ENCODE measurements around the gene PPAN.

The PPAN gene

DNA sequence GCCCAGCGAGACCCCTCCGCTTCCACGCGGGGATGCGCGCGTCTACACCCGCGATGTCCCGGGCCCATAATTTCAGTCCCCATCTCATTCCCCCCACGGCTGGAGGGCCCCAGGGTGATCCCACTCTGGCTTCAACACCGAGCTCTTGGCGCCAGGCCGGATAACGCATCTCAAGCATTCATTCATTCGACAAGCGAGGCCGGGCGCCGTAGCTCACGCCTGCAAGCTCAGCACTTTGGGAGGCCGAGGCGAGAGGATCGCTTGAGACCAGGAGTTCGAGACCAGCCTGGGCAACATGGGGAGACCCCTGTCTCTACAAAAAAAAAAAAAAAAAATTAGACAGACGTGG lies 9.6 kb upstream of the PPAN start:
- peaks cover 0 to 12% (median 0%) of the 10 kb centered on the region in 11 experiments; a peak in 2 of 22 replicates for H4K20me1 ChIP-seq
- peak overlapping the region; percentile 92 to 98 (median 93) for H3K4me2 ChIP-seq
- H3K4me3 ChIP-seq, result peak overlapping the region; percentile 38 to 68 (median 54); a peak in 18 of 20 replicates
- no peaks in the 10 kb centered on the region for H3K9me3 ChIP-seq (replicated peaks in 1 of 11)
- H3K36me3 ChIP-seq, result peaks cover 9 to 24% (median 22%) of the 10 kb centered on the region in 11 experiments; a peak in 21 of 22 replicates
- no peak for TF ChIP-seq Cebpa-rat (IDR thresholded peaks at IDR 0.05)
- peak overlapping the region; percentile 71 to 86 (median 82); a peak in 21 of 22 replicates for H3K9ac ChIP-seq
- peaks cover 41 to 63% (median 46%) of the 10 kb centered on the region in 10 experiments for H3K4me1 ChIP-seq
- H3K27me3 ChIP-seq, result no peaks in the 10 kb centered on the region
- peak overlapping the region; percentile 39 to 91 (median 88); a peak in 20 of 22 replicates for H3K27ac ChIP-seq

DNA sequence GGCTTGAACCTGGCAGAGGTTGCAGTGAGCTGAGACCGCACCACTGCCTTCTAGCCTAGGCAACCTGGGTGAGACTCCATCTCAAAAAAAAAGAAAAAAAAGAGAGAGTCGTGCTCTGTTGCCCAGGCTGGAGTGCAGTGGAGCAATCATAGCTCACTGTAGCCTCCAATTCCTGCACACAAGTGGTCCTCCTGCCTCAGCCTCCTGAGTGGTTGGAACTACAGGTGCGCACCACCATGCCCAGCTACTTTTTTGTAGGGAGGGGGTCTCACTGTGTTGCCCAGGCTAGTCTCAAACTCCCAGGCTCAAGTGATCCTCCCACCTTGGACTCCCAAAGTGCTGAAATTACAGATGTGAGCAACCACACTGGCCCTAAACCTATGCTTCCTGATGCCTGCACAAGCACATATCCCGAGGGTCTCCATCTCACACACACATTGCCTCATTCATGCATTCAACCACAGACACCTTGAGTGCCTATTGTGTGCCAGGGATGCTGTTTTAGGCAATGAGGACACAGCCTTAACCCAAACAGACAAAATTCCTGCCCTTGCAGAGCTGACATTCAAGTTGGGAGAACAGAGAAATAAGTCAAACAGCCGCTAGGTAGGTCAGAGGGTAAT lies 5.9 kb upstream of the PPAN start:
- peak overlapping the region in 6 of 11 experiments; percentile 11 to 65 (median 49); a peak in 11 of 22 replicates for H3K9ac ChIP-seq
- no peak for TF ChIP-seq Cebpa-rat (IDR thresholded peaks at IDR 0.05)
- H3K4me3 ChIP-seq, result no peak overlapping the region
- peaks cover 65 to 90% (median 73%) of the 10 kb centered on the region in 10 experiments for H3K4me1 ChIP-seq
- H4K20me1 ChIP-seq, result no peaks in the 10 kb centered on the region
- peak overlapping the region in 9 of 11 experiments; percentile 22 to 82 (median 76); a peak in 17 of 22 replicates for H3K27ac ChIP-seq
- H3K27me3 ChIP-seq, result no peaks in the 10 kb centered on the region
- H3K36me3 ChIP-seq, result no peaks in the 10 kb centered on the region
- peak overlapping the region; percentile 46 to 89 (median 79); a peak in 18 of 22 replicates for H3K4me2 ChIP-seq
- no peaks in the 10 kb centered on the region for H3K9me3 ChIP-seq (replicated peaks in 1 of 11)

GRCh38 chr19:10102787-10103236 lies 3.4 kb upstream of the PPAN start:
- Histone ChIP-seq H3K4me1 (peaks cover 63 to 87% (median 70%) of the 10 kb centered on the region in 10 experiments), H3K9ac (peak overlapping the region; percentile 40 to 69 (median 63)), H3K27me3 (no peaks in the 10 kb centered on the region), H4K20me1 (peaks cover 0 to 9% (median 0%) of the 10 kb centered on the region in 11 experiments; a peak in 5 of 22 replicates), H3K4me2 (peak overlapping the region; percentile 72 to 89 (median 79)), H3K4me3 (no peak overlapping the region), H3K36me3 (peaks cover 6 to 12% (median 11%) of the 10 kb centered on the region in 11 experiments), H3K27ac (peak overlapping the region; percentile 65 to 82 (median 76); a peak in 21 of 22 replicates), H3K9me3 (replicated peaks in 1 of 11) (no peaks in the 10 kb centered on the region)
- no peak for TF ChIP-seq Cebpa-rat (IDR thresholded peaks at IDR 0.05)

- H3K9ac ChIP-seq, result peak overlapping the region in 4 of 11 experiments; percentile 96 to 99 (median 98); a peak in 6 of 22 replicates
- no peak overlapping the region for H3K4me3 ChIP-seq
- H4K20me1 ChIP-seq, result peaks cover 0 to 22% (median 0%) of the 10 kb centered on the region in 11 experiments; a peak in 8 of 22 replicates
- H3K4me1 ChIP-seq, result peaks cover 76 to 87% (median 83%) of the 10 kb centered on the region in 10 experiments
- peaks cover 19 to 25% (median 24%) of the 10 kb centered on the region in 11 experiments for H3K36me3 ChIP-seq
- H3K27ac ChIP-seq, result peak overlapping the region in 10 of 11 experiments; percentile 87 to 99 (median 97); a peak in 18 of 22 replicates
- peak overlapping the region in 10 of 11 experiments; percentile 50 to 99 (median 84); a peak in 17 of 22 replicates for H3K4me2 ChIP-seq
- H3K9me3 ChIP-seq (replicated peaks in 1 of 11), result no peaks in the 10 kb centered on the region
- H3K27me3 ChIP-seq, result no peaks in the 10 kb centered on the region
- no peak for TF ChIP-seq Cebpa-rat (IDR thresholded peaks at IDR 0.05)
Measured at GRCh38 chr19:10104130-10104513, 2.0 kb upstream of the PPAN start.

DNA sequence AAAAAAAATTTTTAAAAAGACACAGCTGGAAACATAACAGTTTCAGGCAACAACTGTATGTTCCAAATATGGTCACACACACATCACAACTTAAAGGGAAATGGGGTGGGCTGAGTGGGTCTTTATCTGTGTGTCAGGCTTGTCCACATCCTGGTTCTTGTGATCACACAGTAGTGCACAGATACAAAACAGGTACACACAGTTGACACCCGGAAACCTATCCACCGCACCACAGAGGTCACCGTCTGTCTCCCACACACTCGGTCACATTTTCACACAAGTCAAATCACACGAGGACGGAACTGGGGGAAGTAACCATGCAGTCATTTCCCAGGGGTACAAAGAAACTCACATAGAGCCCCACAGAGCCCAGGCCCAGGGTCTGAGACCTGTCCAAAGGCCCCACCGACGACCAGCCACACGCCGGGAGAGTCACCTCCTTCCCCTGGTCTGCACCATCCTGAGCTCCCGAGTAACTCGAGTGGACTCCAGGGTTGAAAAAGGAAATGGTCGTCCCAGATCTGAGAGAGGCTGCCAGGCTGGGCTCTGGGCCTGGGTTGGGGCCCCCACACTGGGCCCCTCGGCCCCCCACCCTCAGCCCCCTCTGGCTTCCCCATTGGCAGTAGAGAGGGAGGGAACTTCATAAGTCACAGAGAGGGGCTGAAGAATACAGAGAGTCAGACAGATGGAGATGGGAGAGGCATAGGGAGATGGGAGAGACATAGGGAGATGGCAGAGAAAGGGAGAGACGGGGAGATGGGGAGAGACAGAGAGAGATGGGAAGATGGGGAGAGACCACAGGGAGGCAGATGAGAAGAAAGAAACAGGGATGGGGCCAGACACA lies 1.3 kb upstream of the PPAN start:
- Histone ChIP-seq H4K20me1 (peaks cover 0 to 30% (median 0%) of the 10 kb centered on the region in 11 experiments; a peak in 8 of 22 replicates), H3K9ac (peak overlapping the region; percentile 50 to 99 (median 96); a peak in 21 of 22 replicates), H3K4me1 (peaks cover 84 to 92% (median 90%) of the 10 kb centered on the region in 10 experiments), H3K4me3 (peak overlapping the region in 1 of 10 experiments; percentile 31; a peak in 1 of 20 replicates), H3K4me2 (peak overlapping the region; percentile 50 to 99 (median 84)), H3K36me3 (peaks cover 26 to 32% (median 32%) of the 10 kb centered on the region in 11 experiments), H3K27me3 (no peaks in the 10 kb centered on the region), H3K9me3 (replicated peaks in 1 of 11) (no peaks in the 10 kb centered on the region), H3K27ac (peak overlapping the region; percentile 60 to 99 (median 97); a peak in 21 of 22 replicates)
- TF ChIP-seq Cebpa-rat (IDR thresholded peaks at IDR 0.05), result no peak

GRCh38 chr19:10105509-10106099 lies 558 bp upstream of the PPAN start:
- peak overlapping the region in 7 of 10 experiments; percentile 70 to 96 (median 92); a peak in 11 of 20 replicates for H3K4me3 ChIP-seq
- peak in 1 of 11 experiments; percentile 10; a peak in 1 of 22 replicates for TF ChIP-seq Cebpa-rat (IDR thresholded peaks at IDR 0.05)

DNA sequence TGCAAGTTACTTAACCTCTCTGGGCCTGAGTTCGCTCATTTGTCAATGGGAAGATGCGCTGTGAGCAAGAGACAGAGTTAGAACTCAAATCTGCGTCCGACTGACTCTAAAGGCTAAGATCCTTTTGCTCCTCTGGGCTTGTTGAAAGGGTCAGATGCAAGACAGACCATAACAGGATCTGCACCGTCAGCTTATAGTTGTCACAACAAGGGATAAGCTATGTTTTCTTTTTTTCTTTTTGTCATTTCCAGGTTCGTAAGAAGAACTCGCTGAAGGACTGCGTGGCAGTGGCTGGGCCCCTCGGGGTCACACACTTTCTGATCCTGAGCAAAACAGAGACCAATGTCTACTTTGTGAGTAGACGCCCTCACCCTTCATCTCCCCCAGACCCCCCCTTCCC lies 1.1 kb downstream of the PPAN start:
- Histone ChIP-seq H3K4me3 (peak overlapping the region; percentile 70 to 98 (median 93)), H3K36me3 (peaks cover 39 to 56% (median 46%) of the 10 kb centered on the region in 11 experiments), H4K20me1 (peaks cover 0 to 51% (median 4%) of the 10 kb centered on the region in 11 experiments; a peak in 9 of 22 replicates), H3K27ac (peak overlapping the region; percentile 72 to 99 (median 97)), H3K4me2 (peak overlapping the region; percentile 84 to 100 (median 98)), H3K9ac (peak overlapping the region; percentile 84 to 99 (median 96)), H3K4me1 (peaks cover 84 to 92% (median 90%) of the 10 kb centered on the region in 10 experiments), H3K27me3 (no peaks in the 10 kb centered on the region), H3K9me3 (replicated peaks in 1 of 11) (no peaks in the 10 kb centered on the region)
- TF ChIP-seq Cebpa-rat (IDR thresholded peaks at IDR 0.05), result no peak

More at GRCh38 chr19:10105509-10106099, 558 bp upstream of the PPAN start:
- Histone ChIP-seq H3K27ac (peak overlapping the region; percentile 60 to 99 (median 97)), H3K9me3 (replicated peaks in 1 of 11) (no peaks in the 10 kb centered on the region), H3K36me3 (peaks cover 34 to 40% (median 39%) of the 10 kb centered on the region in 11 experiments), H4K20me1 (peaks cover 0 to 37% (median 0%) of the 10 kb centered on the region in 11 experiments; a peak in 8 of 22 replicates), H3K27me3 (no peaks in the 10 kb centered on the region), H3K9ac (peak overlapping the region in 10 of 11 experiments; percentile 92 to 99 (median 96); a peak in 20 of 22 replicates), H3K4me1 (peaks cover 84 to 92% (median 90%) of the 10 kb centered on the region in 10 experiments), H3K4me2 (peak overlapping the region; percentile 50 to 99 (median 84))

Measured in BLaER1 treated with 17β-estradiol and CSF1 and Interleukin-3, amounts not matched to agents 10 nM and 100 nM (cell line).